ENCODE measurements around the gene RETREG3.

The RETREG3 gene

GRCh38 chr17:42537826-42538451 is 71.2 kb downstream of the RETREG3 start:
- TF ChIP-seq CTCF (IDR thresholded peaks at IDR 0.05; ENCODE audit: low read depth, low read length): no peak
- no peak for DNase-seq (ENCODE audit: extremely low read depth, low read depth)

GRCh38 chr17:42537156-42537805 is 71.9 kb downstream of the RETREG3 start:
- DNase-seq (ENCODE audit: extremely low read depth, low read depth): no peak
- no peak for TF ChIP-seq CTCF (IDR thresholded peaks at IDR 0.05; ENCODE audit: low read depth, low read length)

- no peak for TF ChIP-seq CTCF (IDR thresholded peaks at IDR 0.05; ENCODE audit: low read depth, low read length)
- no peak for DNase-seq (ENCODE audit: extremely low read depth, low read depth)
These were observed 72.6 kb downstream of the RETREG3 start for GRCh38 chr17:42536372-42537155.

DNA sequence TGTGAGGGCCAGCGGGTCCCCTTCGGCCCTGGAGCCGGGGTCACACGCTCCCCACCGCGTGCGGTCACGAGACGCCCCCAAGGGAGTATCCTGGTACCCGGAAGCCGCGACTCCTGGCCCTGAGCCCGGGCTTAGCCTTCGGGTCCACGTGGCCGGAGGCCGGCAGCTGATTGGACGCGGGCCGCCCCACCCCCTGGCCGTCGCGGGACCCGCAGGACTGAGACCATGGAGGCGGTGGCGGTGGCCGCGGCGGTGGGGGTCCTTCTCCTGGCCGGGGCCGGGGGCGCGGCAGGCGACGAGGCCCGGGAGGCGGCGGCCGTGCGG is 73.2 kb downstream of the RETREG3 start, which contains the start of gene NAGLU:
Gene NAGLU (plus strand): TSS at position 194 of the 324 bp plus-strand sequence. CDS start 32 bp downstream, at position 226.
- peak; percentile 71 for DNase-seq (ENCODE audit: extremely low read depth, low read depth)
- no peak for TF ChIP-seq CTCF (IDR thresholded peaks at IDR 0.05; ENCODE audit: low read depth, low read length)

DNA sequence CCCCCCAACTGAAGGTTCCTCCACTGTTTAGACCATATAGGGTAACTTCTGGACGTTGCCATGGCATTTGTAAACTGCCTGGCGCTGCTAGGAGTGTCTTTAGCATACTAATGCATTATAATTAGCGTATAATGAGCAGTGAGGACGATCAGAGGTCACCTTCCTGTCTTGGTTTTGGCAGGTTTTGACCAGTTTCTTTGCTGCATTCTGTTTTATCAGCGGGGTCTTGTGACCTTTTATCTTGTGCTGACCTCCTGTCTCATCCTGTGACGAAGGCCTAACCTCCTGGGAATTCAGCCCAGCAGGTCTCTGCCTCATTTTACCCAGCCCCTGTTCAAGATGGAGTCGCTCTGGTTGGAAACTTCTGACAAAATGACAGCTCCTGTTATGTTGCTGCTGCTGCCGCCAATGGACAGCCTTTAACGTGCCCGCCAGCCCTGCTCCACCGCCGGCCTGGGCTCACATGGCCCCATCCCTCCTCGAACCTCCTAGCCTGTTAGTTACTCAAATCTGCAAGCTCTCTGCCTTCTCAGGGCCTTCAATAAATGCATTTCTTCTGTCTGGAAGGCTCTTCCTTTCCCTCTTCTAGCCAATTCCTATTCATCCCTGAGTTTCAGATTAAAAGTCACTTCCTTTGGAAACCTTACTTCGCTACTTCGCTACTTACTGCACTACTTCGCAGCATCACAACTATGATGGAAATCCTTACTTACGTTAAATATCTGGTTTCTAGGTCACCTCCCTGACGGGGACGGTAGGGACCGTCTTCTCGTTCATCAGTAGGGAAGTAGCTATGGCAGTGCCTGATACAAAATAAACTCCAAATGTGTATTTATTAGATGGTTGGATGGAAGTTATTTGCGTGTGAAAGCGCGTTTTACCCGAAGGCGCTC is 73.8 kb downstream of the RETREG3 start:
- TF ChIP-seq CTCF (IDR thresholded peaks at IDR 0.05; ENCODE audit: low read depth, low read length): no peak
- DNase-seq (ENCODE audit: extremely low read depth, low read depth): no peak

DNA sequence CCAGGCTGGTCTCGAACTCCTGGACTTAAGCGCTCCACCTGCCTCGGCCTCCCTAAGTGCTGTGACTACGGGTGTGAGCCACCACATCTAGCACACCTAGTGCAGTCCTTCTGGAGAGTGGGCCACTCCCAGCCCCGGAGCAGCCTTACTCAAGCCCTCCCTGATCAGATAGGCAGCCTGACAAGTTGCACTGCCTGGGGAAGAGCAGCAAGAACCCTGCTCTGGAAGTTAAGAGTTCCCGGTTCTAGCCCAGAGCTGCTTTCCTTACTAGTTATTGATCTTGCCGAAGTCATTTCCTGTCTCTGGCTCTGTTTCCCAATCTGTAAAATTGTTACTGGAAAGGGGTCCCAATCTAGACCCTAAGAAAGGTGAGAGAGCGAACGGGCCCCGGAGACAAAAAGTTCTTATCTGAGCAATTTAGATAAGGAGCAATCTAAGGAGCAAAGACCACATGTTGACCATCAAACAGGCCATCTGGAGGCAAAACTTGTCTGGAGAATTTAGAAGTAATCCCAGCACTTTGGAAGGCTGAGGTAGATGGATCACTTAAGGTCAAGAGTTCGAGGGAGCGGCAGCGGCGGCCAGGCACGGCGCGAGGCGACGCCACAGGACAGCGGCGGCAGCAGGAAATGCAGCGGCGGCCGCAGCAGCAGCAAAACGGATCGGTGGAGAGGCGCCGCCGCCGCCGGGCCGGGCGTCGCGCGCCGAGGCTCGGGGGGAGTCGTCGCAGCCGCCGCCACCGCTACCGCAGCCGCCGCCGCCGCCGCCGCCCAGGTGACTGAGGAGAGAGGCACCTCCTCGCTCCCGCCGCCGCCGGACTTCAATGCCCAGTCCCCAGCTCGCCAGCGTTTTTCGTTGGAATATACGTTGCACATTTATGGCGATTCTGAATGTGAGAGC is 77.5 kb downstream of the RETREG3 start:
- TF ChIP-seq CTCF (IDR thresholded peaks at IDR 0.05; ENCODE audit: low read depth, low read length): peak; percentile 35
- DNase-seq (ENCODE audit: extremely low read depth, low read depth): no peak
